GM12878 (cell line): ENCODE data around the gene AKT3. TPM values are rescaled to one million over a fixed set of nuclear protein-coding genes. Genes with fewer than 3 reads are reported as not detected.

Source experiments
- CREM ChIP-seq: IDR thresholded peaks from 2 replicates; pipeline ENCODE4 v1.6.1; 2014; ENCODE audit warnings: antibody characterized with exemption, low read depth
- CUX1 ChIP-seq: IDR thresholded peaks from 2 replicates; pipeline ENCODE4 v1.6.1; 2012; ENCODE audit warnings: improper control_type of control experiment, low read depth, low read length; ENCODE audit not compliant: insufficient replicate concordance
- ETV6 ChIP-seq, 2 experiments: fragments of 450-650 bp in 1 of 2; IDR thresholded peaks in 1 of 2; conservative IDR thresholded peaks in 1 of 2; 2 replicates each; pipeline ENCODE4 v1.6.1; 2014; ENCODE audit warnings: antibody characterized with exemption in 1 of 2, borderline replicate concordance in 1 of 2, low read depth in 1 of 2, mild to moderate bottlenecking in 1 of 2, moderate library complexity in 1 of 2
- HCFC1 ChIP-seq: fragments of 150-350 bp; IDR thresholded peaks from 2 replicates; pipeline ENCODE4 v1.6.1; 2014; ENCODE audit warnings: low read length
- NFIC ChIP-seq: IDR thresholded peaks from 2 replicates; pipeline ENCODE4 v1.6.1; 2012; ENCODE audit warnings: low read depth, mild to moderate bottlenecking, inconsistent platforms, low read length, moderate library complexity
- NFYA ChIP-seq: IDR thresholded peaks from 2 replicates; pipeline ENCODE4 v1.6.1; 2011; ENCODE audit warnings: low read depth, mild to moderate bottlenecking, low read length, improper control_type of control experiment, borderline replicate concordance
- RAD51 ChIP-seq: fragments of 450-650 bp; IDR thresholded peaks from 2 replicates; pipeline ENCODE4 v1.6.1; 2016; ENCODE audit warnings: moderate library complexity, mild to moderate bottlenecking, inconsistent platforms
- SMAD5 ChIP-seq: IDR thresholded peaks from 2 replicates; pipeline ENCODE4 v1.6.1; 2016; ENCODE audit warnings: antibody characterized with exemption, low read depth
- SP1 ChIP-seq: IDR thresholded peaks from one replicate; pipeline ENCODE4 v1.6.1; 2011; ENCODE audit warnings: low read depth, low read length
- SPI1 ChIP-seq: IDR thresholded peaks from 2 replicates; pipeline ENCODE4 v1.6.1; 2011; ENCODE audit warnings: low read depth, mild to moderate bottlenecking, low read length, moderate library complexity, borderline replicate concordance; ENCODE audit not compliant: insufficient read depth
- STAT1 ChIP-seq: fragments of 450-650 bp; conservative IDR thresholded peaks from 2 replicates; pipeline ENCODE4 v1.6.1; 2014; ENCODE audit warnings: antibody characterized with exemption, mild to moderate bottlenecking
- TCF3 ChIP-seq: IDR thresholded peaks from 2 replicates; pipeline ENCODE4 v1.6.1; 2012; ENCODE audit warnings: low read depth, mild to moderate bottlenecking, low read length, borderline replicate concordance; ENCODE audit not compliant: insufficient read depth
- ZBTB4 ChIP-seq: fragments of 450-650 bp; formaldehyde crosslinking; IDR thresholded peaks from 2 replicates; pipeline ENCODE4 v1.4.0; 2022; ENCODE audit warnings: mild to moderate bottlenecking, moderate library complexity
- ZNF24 ChIP-seq: fragments of 450-650 bp; IDR thresholded peaks from 2 replicates; pipeline ENCODE4 v1.6.1; 2017; ENCODE audit warnings: antibody characterized with exemption, mild to moderate bottlenecking
- polyA plus RNA-seq, 11 experiments: library from polyadenylated mRNA; depleted of rRNA in 4 of 11; unstranded in 6 of 11; stranded (reverse) in 5 of 11; fragments of >200 nt; fragmentation: Nextera tagmentation in 4 of 11; fragmentation: Illumina TruSeq in 1 of 11; extraction: Ambion mirVana in 4 of 11; extraction: Trizol in 1 of 11; gene quantifications; 1 replicate in 1 of 11; 2 replicates in 10 of 11; pipeline versions ENCODE4 v1.2.1 to v1.2.3, GENCODE V29; 2011 to 2016; ENCODE audit warnings: inconsistent platforms in 2 of 11, missing spikeins in 2 of 11, low read depth in 1 of 11
- total RNA-seq, 4 experiments: library from RNA; depleted of rRNA in 3 of 4; stranded (reverse); fragments of >200 nt in 3 of 4; fragmentation: Illumina TruSeq in 1 of 4; extraction: Trizol in 1 of 4; gene quantifications; 2 replicates each; pipeline versions ENCODE4 v1.2.1 to v1.2.3, GENCODE V29; 2013 to 2021
- TF ChIP-seq, protein P1 (sequence below): fragments of 450-650 bp; IDR thresholded peaks from 2 replicates; pipeline ENCODE4 v1.6.1; 2017; ENCODE audit warnings: mild to moderate bottlenecking, moderate library complexity

AKT3 gene
- total and polyA plus RNA-seq, 10 of the 15 experiments (the other 5 are each of a cell fraction or from before 2014, with no cell fraction given) = 0.03 to 0.56 (median 0.19) TPM

DNA sequence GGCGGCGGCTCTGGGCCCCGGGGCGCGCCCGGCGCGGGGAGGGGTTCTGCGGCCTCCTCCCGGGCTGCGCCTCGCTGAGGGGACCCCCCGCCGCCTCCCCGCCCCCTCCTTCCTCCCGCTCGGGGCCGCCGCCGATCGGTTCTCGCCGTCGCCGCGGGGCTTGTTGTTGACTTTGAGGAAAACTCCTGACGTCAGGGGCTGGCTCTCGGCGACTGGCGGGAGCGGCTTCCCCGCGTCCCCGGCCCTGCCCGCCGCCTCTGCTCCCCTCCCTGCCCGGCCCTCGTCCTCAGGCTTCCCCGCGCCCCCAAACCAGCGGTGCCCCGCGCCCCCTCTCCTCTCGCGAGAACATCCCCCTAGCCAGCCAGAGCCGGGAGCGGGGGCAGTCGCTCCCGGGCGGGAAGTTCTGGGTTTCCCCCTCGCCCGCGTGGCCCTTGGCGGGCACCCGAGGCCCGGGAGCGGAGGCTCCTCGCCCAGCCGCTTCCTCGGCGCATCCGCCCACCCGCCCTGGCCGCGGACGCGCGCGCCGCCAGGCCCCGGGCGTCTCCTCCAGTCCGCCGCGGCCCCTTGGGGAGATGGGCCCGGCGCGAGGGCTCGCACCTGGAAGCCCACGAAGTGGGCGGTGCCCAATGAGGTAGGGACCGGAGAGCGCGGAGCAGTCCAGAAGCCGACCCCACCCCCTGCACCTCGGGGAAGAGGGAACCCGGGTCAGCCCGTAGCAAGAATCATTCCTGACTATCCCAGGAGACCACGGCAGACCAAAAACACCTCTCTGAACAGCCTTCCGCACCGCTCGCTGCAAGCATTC lies 611 bp upstream of the AKT3 start (continued):
- TF ChIP-seq, protein P1, sequence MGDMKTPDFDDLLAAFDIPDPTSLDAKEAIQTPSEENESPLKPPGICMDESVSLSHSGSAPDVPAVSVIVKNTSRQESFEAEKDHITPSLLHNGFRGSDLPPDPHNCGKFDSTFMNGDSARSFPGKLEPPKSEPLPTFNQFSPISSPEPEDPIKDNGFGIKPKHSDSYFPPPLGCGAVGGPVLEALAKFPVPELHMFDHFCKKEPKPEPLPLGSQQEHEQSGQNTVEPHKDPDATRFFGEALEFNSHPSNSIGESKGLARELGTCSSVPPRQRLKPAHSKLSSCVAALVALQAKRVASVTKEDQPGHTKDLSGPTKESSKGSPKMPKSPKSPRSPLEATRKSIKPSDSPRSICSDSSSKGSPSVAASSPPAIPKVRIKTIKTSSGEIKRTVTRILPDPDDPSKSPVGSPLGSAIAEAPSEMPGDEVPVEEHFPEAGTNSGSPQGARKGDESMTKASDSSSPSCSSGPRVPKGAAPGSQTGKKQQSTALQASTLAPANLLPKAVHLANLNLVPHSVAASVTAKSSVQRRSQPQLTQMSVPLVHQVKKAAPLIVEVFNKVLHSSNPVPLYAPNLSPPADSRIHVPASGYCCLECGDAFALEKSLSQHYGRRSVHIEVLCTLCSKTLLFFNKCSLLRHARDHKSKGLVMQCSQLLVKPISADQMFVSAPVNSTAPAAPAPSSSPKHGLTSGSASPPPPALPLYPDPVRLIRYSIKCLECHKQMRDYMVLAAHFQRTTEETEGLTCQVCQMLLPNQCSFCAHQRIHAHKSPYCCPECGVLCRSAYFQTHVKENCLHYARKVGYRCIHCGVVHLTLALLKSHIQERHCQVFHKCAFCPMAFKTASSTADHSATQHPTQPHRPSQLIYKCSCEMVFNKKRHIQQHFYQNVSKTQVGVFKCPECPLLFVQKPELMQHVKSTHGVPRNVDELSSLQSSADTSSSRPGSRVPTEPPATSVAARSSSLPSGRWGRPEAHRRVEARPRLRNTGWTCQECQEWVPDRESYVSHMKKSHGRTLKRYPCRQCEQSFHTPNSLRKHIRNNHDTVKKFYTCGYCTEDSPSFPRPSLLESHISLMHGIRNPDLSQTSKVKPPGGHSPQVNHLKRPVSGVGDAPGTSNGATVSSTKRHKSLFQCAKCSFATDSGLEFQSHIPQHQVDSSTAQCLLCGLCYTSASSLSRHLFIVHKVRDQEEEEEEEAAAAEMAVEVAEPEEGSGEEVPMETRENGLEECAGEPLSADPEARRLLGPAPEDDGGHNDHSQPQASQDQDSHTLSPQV = no peak
- TF ChIP-seq HCFC1 (no peak), ZNF24 (no peak), ZBTB4 (CRISPR knock-in tag) (no peak), SPI1 (no peak), SP1 (no peak), TCF3 (0 out of 2 replicates have a peak, but pooled peaks have one; percentile 41), ETV6 (conservative IDR thresholded peaks at IDR 0.05 in 1 of 2, IDR thresholded peaks at IDR 0.05 in 1 of 2; ENCODE audit: borderline replicate concordance in 1 of 2, low read depth in 1 of 2) (no peak), CREM (no peak), STAT1 (no peak), SMAD5 (no peak), RAD51 (no peak), NFYA (no peak), CUX1 (no peak), NFIC (no peak)
